GM21576 (cell line): Measurements from ENCODE around the gene MTHFSD.

ENCODE experiments used
- ATAC-seq: cut with Tn5 transposase; IDR thresholded peaks from one replicate; pipeline ENCODE4 v1.9.1; 2021; ENCODE audit warnings: mild to moderate bottlenecking, moderate library complexity; ENCODE audit not compliant: unreplicated experiment

The MTHFSD gene

GRCh38 chr16:86531191-86531545, 23.9 kb downstream of the MTHFSD start:
- no peak for ATAC-seq

DNA sequence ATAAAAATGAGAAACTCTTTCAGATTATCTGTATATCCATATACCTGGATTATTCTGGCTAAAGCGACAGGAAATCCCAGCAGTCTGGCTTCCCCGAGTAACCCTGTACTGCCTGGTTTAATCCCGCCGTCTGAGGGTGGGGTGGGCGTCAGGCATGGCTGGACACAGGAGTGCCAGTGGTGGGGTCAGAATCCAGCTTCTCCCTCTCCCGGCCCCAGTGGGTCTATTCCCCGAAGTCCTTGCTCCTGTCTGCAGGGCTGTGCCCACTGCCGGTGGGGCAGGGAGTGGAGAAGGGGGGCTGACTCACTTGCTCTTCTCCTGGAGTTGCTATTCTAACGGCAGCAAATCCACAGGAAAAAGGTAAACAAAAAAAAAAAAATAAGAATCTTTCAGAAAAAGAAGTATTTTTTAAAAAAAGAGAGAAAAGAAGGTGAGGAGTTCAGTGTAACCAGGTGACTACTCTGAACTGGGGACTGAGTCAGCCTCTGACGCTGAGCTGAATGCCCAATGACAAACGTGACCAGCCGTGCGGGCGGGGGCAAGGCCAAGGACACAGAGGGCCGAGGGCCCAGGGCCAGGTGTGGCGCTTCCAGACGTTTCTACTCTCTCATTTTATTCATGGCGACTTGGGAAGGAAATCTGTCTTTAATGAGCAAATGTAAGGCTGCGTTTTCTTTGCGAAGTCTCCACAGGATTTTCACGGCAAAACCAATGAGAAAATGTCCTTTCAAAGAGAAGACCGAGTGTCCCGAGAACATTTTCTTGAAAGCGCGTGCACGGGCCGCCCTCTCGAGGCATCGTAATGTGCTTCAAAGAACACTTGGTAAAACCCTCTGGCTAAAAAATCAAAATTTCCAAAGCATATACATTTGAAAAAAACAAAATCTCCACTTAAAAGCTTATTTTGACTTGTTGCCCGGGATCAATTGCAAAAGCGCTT, 24.5 kb downstream of the MTHFSD start:
- no peak for ATAC-seq

- no peak for ATAC-seq
Measured at GRCh38 chr16:86529160-86529559, 25.9 kb downstream of the MTHFSD start.

DNA sequence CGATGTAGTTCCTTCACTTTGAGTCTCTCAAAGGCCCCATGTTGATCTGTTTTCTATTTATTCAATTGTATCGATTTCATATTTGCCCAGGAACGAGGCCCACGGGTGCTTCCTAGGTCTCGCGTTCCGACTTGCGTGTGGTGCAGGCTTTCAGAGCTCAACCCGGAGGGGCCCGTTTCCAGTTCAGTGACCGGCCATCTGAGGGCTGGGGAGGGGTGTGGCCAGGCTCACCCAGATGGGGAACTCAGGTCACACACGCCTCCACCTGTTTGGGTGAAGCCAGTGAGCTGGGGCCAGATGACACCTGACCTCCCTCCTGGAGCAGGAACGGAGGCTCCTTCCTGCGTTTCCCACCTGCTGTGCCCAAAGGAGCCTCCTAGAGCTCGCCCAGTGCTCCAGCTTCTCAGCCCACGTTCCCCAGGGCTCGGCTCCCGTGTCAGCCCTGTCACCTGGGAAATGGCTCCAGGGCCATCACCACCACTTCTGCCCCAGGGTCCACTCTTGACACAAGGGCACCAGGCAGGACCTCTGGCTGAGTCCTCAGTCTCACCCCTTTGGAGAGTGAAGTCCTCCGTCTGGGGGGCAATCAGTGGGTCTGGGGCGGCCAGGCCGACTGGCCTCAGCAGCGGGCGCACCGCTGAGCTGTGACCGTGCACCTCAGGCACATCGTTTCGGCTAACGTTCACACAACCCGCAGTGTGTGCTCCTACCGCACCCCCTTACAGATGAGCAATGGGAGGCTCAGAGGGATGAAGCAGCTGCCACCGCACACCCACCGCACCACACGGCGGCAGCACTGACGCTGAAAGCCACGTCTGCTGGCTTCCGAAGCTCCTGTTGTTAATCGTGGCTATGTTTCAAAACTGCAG, 26.7 kb downstream of the MTHFSD start:
- ATAC-seq, result no peak

- ATAC-seq, result no peak
Measured at GRCh38 chr16:86527366-86527765, 27.7 kb downstream of the MTHFSD start.

GRCh38 chr16:86525696-86526095, 29.3 kb downstream of the MTHFSD start:
- no peak for ATAC-seq

GRCh38 chr16:86524029-86524428, 31.0 kb downstream of the MTHFSD start:
- ATAC-seq, result no peak

GRCh38 chr16:86523166-86523740, 31.8 kb downstream of the MTHFSD start:
- no peak for ATAC-seq

DNA sequence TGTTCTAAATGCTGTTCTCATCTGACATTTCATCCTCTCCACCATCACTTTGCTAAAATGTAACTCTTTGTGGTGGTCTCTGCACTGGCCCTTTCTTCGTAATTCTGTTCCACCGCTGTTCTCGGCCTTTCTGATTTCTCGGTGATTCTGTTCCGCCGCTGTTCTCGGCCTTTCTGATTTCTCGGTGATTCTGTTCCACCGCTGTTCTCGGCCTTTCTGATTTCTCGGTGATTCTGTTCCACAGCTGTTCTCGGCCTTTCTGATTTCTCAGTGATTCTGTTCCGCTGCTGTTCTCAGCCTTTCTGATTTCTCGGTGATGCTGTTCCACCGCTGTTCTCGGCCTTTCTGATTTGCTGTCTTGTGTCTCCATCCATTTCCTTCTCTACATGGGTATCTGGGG, 32.4 kb downstream of the MTHFSD start:
- ATAC-seq, result no peak

- ATAC-seq, result no peak
Measured at GRCh38 chr16:86521236-86522197, 33.5 kb downstream of the MTHFSD start.

- no peak for ATAC-seq
Measured at GRCh38 chr16:86520317-86521210, 34.5 kb downstream of the MTHFSD start.

DNA sequence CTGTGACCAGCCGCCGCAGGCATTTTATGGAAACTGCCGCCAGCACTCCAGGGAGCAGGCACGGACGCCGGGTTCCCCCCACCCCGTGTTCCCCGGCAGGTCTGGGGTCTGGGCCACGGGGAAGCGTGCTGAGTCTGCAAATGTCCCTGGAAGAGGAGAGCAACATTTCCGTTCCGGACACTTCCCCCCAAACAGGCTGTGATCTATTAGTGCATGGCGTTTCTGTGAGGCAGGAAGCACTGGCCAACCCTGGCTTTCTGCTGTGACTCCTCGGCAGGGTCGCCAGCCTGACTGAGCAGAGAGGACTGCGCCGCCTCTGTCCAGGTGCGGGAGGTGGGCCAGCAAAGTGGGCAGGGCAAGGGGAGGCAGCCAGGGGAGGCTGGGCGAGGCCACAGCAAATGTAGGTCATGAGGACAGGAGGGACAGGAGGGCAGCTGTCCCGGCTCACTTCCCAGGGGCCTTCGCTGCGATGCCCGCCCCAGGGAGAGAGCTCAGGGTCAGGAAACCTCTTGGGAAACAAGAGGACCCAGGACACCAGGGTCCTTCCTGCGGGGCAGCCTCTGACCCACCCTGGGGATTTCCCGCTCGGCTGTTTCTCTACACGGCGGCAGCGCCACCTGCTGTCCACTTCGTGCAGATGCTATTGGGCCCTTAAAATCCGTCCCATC, 35.3 kb downstream of the MTHFSD start:
- ATAC-seq, result no peak

GRCh38 chr16:86519007-86519648, 35.9 kb downstream of the MTHFSD start:
- ATAC-seq, result no peak

DNA sequence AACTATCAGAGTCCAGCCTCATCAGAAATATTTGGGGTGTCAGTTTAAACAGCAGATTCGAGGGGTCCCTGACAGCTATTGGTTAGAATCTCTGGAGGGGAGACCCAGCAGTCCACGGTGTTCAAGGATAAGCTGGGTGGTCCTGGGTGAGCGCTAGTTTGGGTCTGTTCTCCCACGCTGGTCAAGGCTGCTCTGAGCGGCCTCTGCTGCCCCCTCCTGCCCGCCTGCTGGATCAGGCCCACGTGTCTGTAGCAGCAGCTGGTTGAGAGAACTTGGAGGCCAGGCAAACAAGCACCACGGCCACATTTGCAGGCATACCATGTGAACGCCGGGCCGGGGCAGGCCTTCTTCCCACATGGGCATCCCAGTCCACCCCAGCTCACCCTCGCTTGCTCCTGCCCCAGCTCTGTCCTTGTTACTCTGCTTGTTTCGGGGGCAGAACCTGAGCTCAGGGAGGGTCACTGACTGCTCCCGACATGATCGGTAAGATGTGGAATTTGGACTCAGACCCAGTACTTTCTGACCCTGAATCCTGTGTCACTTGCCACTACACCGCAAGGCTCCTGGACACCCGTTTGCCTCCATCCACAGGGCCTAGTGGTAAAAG, 37.3 kb downstream of the MTHFSD start:
- no peak for ATAC-seq

DNA sequence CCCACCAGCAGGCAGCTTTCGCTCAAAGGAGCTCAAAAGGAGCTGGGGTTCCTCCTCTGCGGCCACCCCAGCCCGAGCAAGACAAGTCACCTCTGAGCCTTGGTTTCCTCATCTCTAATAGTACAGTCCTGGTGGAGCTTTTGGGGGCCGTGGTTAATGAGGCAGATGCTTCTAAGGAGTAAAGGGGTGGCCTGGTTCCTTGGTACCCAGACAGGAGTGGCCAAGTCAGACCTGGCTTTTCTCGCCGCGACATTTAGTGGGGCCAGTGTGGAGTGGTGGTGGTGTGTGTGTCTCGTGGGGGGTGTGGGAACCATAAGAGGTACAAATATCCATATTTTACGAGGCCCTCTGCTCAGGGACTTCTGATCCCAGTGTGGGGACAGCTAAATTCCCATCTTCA, 38.0 kb downstream of the MTHFSD start:
- ATAC-seq, result no peak

DNA sequence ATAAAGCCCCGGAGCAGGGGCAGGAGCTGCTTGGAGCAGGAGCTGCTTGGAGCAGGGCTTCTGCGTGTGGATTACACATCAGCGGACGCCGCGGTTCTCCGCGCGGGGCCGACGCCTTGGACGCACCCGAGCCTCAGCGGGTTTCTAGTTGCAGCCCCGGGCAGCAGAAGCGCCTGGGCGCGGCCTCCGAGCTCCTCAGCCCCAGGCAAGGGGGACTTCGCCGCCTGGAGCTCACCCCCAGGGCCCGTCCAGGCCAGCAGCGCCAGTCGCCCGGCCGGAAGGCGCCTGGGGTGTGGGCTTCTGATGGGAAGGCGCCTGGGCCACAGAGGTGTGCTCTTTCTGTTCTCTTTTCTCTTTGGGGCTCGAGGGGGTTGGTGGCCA, 38.4 kb downstream of the MTHFSD start:
- ATAC-seq, result no peak

- no peak for ATAC-seq
Measured at GRCh38 chr16:86515777-86516622, 39.0 kb downstream of the MTHFSD start.
